Measurements from ENCODE around the gene MPHOSPH9.

The MPHOSPH9 gene

DNA sequence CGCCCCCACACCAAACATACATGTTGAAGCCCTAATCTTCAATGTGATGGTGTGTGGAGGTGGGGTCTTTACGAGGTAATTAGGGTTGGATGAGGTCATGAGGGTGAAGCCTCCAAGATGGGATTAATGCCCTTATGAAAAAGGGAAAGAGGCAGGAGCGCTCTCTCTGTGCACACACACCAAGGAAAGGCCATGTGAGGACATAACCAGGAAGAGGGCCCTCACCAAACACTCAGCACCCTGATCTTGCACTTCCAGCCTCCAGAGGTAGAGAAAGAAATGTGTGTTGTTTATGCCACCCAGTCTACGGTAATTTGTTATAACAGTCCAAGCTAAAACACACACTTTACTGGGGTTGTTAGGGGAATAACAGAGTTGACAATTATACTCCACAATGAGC is 67.4 kb downstream of the MPHOSPH9 start:
- TF ChIP-seq FOXM1 (IDR thresholded peaks at IDR 0.05; ENCODE audit: borderline replicate concordance, low read depth) (no peak), EP300 (IDR thresholded peaks at IDR 0.05; ENCODE audit: borderline replicate concordance) (no peak), CEBPB (IDR thresholded peaks at IDR 0.05) (no peak), YY1 (IDR thresholded peaks at IDR 0.05; ENCODE audit: low read depth) (no peak), CREB1 (IDR thresholded peaks at IDR 0.05; ENCODE audit: low read depth) (no peak), NFIC (IDR thresholded peaks at IDR 0.05) (no peak), RAD21 (IDR thresholded peaks at IDR 0.05; ENCODE audit: low read depth) (no peak), TEAD4 (IDR thresholded peaks at IDR 0.05) (no peak), ZBTB7A (IDR thresholded peaks at IDR 0.05; ENCODE audit: low read depth) (no peak), EGR1 (IDR thresholded peaks at IDR 0.05) (no peak), TAF1 (IDR thresholded peaks at IDR 0.05; ENCODE audit: low read depth) (no peak), TCF12 (IDR thresholded peaks at IDR 0.05; ENCODE audit: low read depth) (no peak)
- TF ChIP-seq, protein P1, sequence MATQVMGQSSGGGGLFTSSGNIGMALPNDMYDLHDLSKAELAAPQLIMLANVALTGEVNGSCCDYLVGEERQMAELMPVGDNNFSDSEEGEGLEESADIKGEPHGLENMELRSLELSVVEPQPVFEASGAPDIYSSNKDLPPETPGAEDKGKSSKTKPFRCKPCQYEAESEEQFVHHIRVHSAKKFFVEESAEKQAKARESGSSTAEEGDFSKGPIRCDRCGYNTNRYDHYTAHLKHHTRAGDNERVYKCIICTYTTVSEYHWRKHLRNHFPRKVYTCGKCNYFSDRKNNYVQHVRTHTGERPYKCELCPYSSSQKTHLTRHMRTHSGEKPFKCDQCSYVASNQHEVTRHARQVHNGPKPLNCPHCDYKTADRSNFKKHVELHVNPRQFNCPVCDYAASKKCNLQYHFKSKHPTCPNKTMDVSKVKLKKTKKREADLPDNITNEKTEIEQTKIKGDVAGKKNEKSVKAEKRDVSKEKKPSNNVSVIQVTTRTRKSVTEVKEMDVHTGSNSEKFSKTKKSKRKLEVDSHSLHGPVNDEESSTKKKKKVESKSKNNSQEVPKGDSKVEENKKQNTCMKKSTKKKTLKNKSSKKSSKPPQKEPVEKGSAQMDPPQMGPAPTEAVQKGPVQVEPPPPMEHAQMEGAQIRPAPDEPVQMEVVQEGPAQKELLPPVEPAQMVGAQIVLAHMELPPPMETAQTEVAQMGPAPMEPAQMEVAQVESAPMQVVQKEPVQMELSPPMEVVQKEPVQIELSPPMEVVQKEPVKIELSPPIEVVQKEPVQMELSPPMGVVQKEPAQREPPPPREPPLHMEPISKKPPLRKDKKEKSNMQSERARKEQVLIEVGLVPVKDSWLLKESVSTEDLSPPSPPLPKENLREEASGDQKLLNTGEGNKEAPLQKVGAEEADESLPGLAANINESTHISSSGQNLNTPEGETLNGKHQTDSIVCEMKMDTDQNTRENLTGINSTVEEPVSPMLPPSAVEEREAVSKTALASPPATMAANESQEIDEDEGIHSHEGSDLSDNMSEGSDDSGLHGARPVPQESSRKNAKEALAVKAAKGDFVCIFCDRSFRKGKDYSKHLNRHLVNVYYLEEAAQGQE (IDR thresholded peaks at IDR 0.05; ENCODE audit: low read depth), result no peak
- TF ChIP-seq, protein P2, sequence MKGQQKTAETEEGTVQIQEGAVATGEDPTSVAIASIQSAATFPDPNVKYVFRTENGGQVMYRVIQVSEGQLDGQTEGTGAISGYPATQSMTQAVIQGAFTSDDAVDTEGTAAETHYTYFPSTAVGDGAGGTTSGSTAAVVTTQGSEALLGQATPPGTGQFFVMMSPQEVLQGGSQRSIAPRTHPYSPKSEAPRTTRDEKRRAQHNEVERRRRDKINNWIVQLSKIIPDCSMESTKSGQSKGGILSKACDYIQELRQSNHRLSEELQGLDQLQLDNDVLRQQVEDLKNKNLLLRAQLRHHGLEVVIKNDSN (IDR thresholded peaks at IDR 0.05), result no peak
- TF ChIP-seq, protein P3, sequence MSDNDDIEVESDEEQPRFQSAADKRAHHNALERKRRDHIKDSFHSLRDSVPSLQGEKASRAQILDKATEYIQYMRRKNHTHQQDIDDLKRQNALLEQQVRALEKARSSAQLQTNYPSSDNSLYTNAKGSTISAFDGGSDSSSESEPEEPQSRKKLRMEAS (IDR thresholded peaks at IDR 0.05), result no peak

DNA sequence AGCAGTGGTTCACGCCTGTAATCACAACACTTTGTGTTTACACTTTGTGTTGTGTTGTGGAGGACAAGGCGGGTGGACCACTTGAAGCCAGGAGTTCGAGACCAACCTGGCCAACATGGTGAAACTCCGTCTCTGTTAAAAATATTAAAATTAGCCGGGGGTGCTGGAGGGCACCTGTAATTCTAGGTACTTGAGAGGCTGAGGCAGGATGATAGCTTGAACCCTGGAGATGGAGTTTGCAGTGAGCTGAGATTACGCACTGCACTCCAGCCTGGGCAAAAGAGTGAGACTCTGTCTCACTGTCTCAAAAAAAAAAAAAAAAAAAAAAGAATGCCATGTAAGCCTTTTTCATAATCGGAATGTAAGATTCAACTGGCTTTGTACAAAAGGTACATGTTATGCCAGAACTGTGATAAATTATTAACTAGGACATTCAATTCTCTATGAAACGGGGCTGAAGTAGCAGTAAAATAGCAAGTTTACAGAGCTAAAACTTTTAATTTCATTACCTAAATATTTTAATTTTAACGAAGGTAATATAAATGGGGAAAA is 68.2 kb downstream of the MPHOSPH9 start:
- no peak for TF ChIP-seq TAF1 (IDR thresholded peaks at IDR 0.05; ENCODE audit: low read depth)
- TF ChIP-seq, protein P3 (IDR thresholded peaks at IDR 0.05), result no peak
- TF ChIP-seq EGR1 (IDR thresholded peaks at IDR 0.05), result no peak
- TF ChIP-seq YY1 (IDR thresholded peaks at IDR 0.05; ENCODE audit: low read depth), result no peak
- TF ChIP-seq CREB1 (IDR thresholded peaks at IDR 0.05; ENCODE audit: low read depth), result no peak
- no peak for TF ChIP-seq FOXM1 (IDR thresholded peaks at IDR 0.05; ENCODE audit: borderline replicate concordance, low read depth)
- no peak for TF ChIP-seq ZBTB7A (IDR thresholded peaks at IDR 0.05; ENCODE audit: low read depth)
- no peak for TF ChIP-seq TEAD4 (IDR thresholded peaks at IDR 0.05)
- no peak for TF ChIP-seq NFIC (IDR thresholded peaks at IDR 0.05)
- TF ChIP-seq EP300 (IDR thresholded peaks at IDR 0.05; ENCODE audit: borderline replicate concordance), result no peak
- TF ChIP-seq RAD21 (IDR thresholded peaks at IDR 0.05; ENCODE audit: low read depth), result no peak
- TF ChIP-seq, protein P1 (IDR thresholded peaks at IDR 0.05; ENCODE audit: low read depth), result no peak
- TF ChIP-seq, protein P2 (IDR thresholded peaks at IDR 0.05), result no peak

DNA sequence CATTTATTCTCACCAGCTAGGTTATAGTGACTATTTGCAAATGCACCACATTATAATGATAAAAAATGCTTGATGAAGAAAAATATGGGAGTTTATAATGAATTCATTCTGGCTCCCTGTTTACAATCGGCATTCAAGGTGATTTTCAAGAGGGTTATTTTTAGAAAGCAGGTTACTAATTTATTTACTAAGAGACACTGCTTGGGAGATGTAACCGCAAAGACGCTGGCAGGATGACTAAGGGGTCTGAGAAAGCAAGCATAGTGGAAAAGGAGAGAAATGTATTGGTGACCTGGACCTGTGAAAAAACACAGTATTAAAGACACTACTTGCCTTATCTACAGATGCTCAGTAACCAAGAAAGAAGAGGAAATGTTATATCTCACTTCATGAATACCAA is 68.7 kb downstream of the MPHOSPH9 start:
- TF ChIP-seq, protein P1 (IDR thresholded peaks at IDR 0.05; ENCODE audit: low read depth), result no peak
- TF ChIP-seq NFIC (IDR thresholded peaks at IDR 0.05), result no peak

DNA sequence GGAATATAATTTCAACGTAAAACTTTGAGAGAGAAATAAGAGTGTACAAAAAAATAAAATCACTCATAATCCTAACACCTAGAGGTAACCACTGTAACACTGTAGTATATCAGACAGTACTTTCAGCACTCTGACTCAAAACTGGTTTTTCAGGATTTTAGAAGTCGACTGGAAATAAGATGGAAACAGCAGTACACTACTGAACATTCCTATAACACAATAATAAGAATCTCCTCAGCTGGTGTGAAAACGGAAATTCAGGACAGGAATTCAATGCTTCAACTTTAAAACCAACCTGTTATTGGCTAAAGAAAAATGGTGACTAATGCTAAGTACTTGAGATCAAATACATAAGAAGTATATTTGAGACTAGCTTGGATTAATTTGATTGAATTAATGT is 69.7 kb downstream of the MPHOSPH9 start:
- peak; percentile 41; the same call in 1 of the 2 replicates for TF ChIP-seq TEAD4 (IDR thresholded peaks at IDR 0.05)
- no peak for TF ChIP-seq YY1 (IDR thresholded peaks at IDR 0.05; ENCODE audit: low read depth)
- TF ChIP-seq RAD21 (IDR thresholded peaks at IDR 0.05; ENCODE audit: low read depth), result no peak
- TF ChIP-seq CREB1 (IDR thresholded peaks at IDR 0.05; ENCODE audit: low read depth), result no peak
